AG04450 (cell line): Measurements from ENCODE around the gene SAMMSON. TPM values are rescaled to one million over a fixed set of nuclear protein-coding genes. Genes with fewer than 3 reads are reported as not detected.

Experiments
- CTCF ChIA-PET: fragments of 300-600, 350-600 bp; formaldehyde crosslinking; extraction: SDS; loops from one replicate; lab custom pipeline; 2022; ENCODE audit warnings: antibody characterized with exemption, inconsistent platforms; lab: Charles Lee
- POLR2A ChIA-PET: fragments of 350-600 bp; formaldehyde crosslinking; extraction: SDS; loops from one replicate; lab custom pipeline; 2021; ENCODE audit warnings: antibody characterized with exemption, inconsistent platforms; lab: Yijun Ruan, JAX
- DNase-seq: peaks from one replicate; pipeline ENCODE4 v3.0.0-alpha.2; 2011; ENCODE audit warnings: low read depth, low spot score
- H3K27ac ChIP-seq: one replicate; pipeline ENCODE4 v1.5.1; 2012; ENCODE audit warnings: low read depth, low read length, control low read depth
- H3K27me3 ChIP-seq: one replicate; pipeline ENCODE4 v1.6.0; 2012; ENCODE audit warnings: low read length; ENCODE audit not compliant: control insufficient read depth, insufficient read depth
- H3K4me3 ChIP-seq: 2 replicates; pipeline ENCODE4 v1.5.1; 2011; ENCODE audit warnings: mild to moderate bottlenecking, low read depth, low read length, control low read depth
- H3K9me3 ChIP-seq: 2 replicates; pipeline ENCODE4 v1.5.1; 2012; ENCODE audit warnings: low read length; ENCODE audit not compliant: control insufficient read depth, insufficient read depth
- CTCF ChIP-seq: IDR thresholded peaks from 2 replicates; pipeline ENCODE4 v1.5.1; 2011; ENCODE audit warnings: low read depth, low read length, control low read depth, inconsistent platforms
- polyA plus RNA-seq: library from polyadenylated mRNA; depleted of rRNA; stranded (reverse); fragments of >200 nt; gene quantifications from 2 replicates; pipeline ENCODE4 v1.2.3, GENCODE V29; 2011

Gene SAMMSON
- polyA plus RNA-seq, 1 experiment = not detected

DNA sequence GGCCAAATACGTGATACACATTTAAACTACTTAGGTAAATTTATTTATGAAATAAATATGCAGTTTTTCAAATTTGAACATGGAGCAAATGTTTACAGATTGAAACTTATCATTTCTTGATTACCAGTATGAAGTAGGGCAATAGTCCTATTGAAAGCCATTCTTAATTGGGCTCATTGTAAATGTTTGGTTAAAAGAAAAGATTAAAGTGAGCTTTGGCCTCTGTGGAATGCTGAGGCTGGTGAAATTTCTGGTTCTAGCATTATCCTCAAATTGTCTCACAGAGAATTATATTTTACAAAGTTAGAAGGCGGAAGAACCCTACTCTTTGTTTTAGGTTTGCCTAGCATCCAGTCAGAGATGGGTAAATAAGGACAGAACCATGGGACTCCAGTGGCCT, 73.2 kb downstream of the SAMMSON start:
- Histone ChIP-seq H3K27ac (no peak overlapping the region), H3K4me3 (no peak overlapping the region), H3K27me3 (peaks cover 10% of the 10 kb centered on the region), H3K9me3 (no peaks in the 10 kb centered on the region)
- DNase-seq = no peak
- POLR2A ChIA-PET = no interaction called here
- no peak for TF ChIP-seq CTCF
- CTCF ChIA-PET = interaction anchor here (0.7 to 1.2 kb wide), 2 partner anchors 18 to 35 kb away, joined by 3 to 6 read pairs; no protein-coding TSS in a partner anchor

DNA sequence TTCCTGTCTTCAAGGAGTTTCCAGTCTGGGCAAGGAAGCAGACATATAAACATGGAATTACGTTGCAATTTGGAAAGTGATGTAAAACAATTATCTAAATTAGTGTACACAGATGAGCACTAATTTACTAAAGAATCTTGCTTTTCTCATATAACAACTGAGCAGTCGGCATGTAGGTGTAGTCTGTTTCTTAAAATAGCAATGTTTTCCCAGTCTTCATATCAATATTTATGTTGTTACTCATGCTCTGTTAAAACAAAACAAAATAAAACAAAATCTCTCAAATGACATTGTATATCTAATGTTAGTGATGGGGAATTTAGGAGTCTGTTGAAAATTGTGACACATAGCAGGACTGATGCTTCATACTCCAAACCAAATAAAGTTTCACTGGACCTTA, 75.6 kb downstream of the SAMMSON start:
- POLR2A ChIA-PET = no interaction called here

GRCh38 chr3:70076396-70076795, 76.9 kb downstream of the SAMMSON start:
- no peak for TF ChIP-seq CTCF
- H3K4me3 ChIP-seq = no peak overlapping the region
- H3K27ac ChIP-seq = no peak overlapping the region
- DNase-seq = no peak
- H3K9me3 ChIP-seq = no peaks in the 10 kb centered on the region
- POLR2A ChIA-PET = no interaction called here
- H3K27me3 ChIP-seq = peaks cover 7% of the 10 kb centered on the region
- CTCF ChIA-PET = interaction anchor here (1.0 to 2.7 kb wide), 6 partner anchors 12 to 1576 kb away, joined by 3 to 13 read pairs (median 4); no protein-coding TSS in a partner anchor

More for the DNA sequence above, 75.6 kb downstream of the SAMMSON start:
- DNase-seq = no peak
- H3K27me3 ChIP-seq = peaks cover 7% of the 10 kb centered on the region
- CTCF ChIA-PET = interaction anchor here (0.6 to 2.7 kb wide), 8 partner anchors 9 to 1578 kb away, joined by 3 to 13 read pairs (median 3); no protein-coding TSS in a partner anchor
- no peak for TF ChIP-seq CTCF
- no peaks in the 10 kb centered on the region for H3K9me3 ChIP-seq
- no peak overlapping the region for H3K4me3 ChIP-seq
- no peak overlapping the region for H3K27ac ChIP-seq

DNA sequence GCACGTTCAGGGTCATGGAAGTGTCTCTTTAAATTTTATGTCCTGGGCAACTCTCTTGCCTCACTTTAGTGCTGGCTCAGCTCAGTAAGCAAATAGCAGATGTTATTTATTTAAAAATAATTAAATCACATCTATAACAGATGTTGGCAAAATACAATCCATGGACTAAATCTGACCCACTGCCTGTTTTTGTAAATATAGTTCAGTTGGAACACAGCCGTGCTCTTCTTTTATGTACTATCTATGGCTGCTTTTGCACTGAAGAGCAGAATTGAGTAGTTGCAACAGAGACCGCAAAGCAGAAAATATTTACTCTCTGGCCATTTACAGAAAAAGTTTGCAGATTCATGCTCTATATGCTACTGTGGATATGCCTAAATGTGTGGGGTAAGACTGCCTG, 79.2 kb downstream of the SAMMSON start:
- ChIA-PET POLR2A (no interaction called here), CTCF (no interaction called here)
- no peak for DNase-seq
- H3K27ac ChIP-seq = no peak overlapping the region
- no peak overlapping the region for H3K4me3 ChIP-seq
- peaks cover 7% of the 10 kb centered on the region for H3K27me3 ChIP-seq
- TF ChIP-seq CTCF = no peak
- no peaks in the 10 kb centered on the region for H3K9me3 ChIP-seq

DNA sequence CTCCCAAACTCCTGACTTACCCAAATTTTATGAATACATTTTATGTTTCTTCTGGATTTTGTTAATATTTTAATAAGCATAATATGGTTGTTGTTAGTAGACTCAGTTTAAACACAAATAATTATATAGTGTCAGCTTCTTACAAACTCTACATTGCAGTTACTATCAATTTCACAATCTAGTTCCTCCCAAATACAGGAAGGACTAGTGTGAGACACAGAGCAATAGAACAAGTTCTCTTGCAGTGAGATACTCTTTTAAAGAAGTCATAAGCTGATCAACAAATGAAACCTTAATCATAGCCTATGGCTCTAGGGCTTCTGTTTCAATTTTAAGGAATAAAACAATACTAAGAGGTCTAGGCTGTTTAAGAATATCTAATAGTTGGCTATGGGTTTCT, 86.1 kb downstream of the SAMMSON start:
- CTCF ChIA-PET = no interaction called here
- Histone ChIP-seq H3K4me3 (no peak overlapping the region), H3K9me3 (no peaks in the 10 kb centered on the region), H3K27ac (no peak overlapping the region), H3K27me3 (no peaks in the 10 kb centered on the region)
- POLR2A ChIA-PET = no interaction called here
- no peak for TF ChIP-seq CTCF
- DNase-seq = no peak
